T-helper 1 cell treated with Interleukin-12 subunit alpha and Interleukin-12 subunit beta and Interleukin-4 antibody, amounts not matched to agents 30 ng/mL and 1 ng/mL, for 36 hours (primary cell): ENCODE data around the gene WASHC2A. TPM values are rescaled to one million over a fixed set of nuclear protein-coding genes. Genes with fewer than 3 reads are reported as not detected.
"Not testable (repeated sequence)": the region's sequence is repeated elsewhere in the genome, so short reads cannot be mapped to it uniquely, and the experiment has no call there.

ENCODE experiments used
- intact Hi-C: fragments of 100-400 bp; cut with micrococcal nuclease; formaldehyde crosslinking; loops from one replicate; pipeline ENCODE4 v1.15.1; 2024
- total RNA-seq: library from RNA; stranded (reverse); gene quantifications from 2 replicates; pipeline ENCODE4 v1.2.3, GENCODE V29; 2022

The WASHC2A gene
- total RNA-seq: 36.5 and 44.8 TPM in 2 replicates

DNA sequence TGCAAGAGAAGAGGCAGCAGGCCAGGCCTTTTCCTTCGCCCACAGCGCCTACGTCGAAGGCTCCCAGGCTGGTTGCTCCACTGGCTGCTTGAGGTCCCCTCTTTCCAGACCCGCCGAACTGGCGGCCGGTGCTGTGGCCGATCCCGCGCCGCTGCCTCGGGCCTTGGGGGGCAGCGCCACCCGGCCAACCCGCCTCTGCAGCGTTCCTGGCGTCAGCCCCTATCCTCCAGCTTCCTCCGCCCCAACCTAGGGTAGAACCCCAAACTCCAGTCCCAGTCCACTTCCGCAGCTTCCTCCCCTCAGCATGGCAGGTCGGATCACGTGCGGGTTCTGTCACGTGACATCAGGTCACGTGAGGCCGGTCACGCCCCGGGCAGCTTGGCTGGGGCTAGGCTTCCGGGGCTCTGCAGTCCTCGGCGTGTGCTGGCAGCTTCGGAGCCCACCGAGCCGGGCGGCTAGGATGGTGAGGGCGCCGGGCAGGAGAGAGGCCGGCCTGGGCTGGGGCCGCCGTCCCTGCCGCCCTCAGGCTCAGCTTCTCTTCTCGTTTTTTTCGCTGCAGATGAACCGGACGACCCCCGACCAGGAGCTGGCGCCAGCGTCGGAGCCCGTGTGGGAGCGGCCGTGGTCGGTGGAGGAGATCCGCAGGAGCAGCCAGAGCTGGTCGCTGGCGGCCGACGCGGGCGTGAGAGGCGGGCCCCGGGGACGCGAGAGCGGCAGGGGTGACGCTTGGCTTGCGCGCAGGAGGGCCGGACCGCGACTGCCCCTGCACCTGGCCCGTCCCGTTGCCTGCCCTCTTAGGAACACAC lies at the start of gene WASHC2A:
TSS of gene WASHC2A (plus strand) at position 409 of the 806 bp plus-strand sequence. CDS start at position 461, 52 bp downstream.
- intact Hi-C loops: loop anchor here (2.0 to 5.0 kb wide), 3 partner anchors 475 to 555 kb away; partner anchors contain the start of genes ERCC6 and SGMS1

DNA sequence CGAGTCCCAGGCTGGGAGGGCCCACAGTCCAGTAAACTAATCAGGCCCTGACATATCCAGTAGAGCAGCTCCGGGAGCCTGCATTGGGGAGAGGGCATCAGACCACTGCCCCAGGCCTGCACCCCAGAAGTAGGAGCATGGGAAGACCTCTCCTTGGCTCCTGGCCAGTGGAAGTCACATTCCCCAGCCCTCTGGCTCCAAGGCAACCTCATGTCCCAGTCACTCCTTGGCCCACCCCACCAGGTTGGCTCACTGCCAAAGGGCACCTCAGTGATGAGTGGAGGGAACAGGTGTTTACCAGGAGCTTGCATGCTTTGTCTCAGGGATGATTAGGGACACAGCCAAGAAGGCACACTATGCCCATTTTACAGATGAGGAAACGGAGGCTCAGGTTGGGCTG lies 48.5 kb upstream of the WASHC2A start:
- intact Hi-C loops: not testable (repeated sequence)

- intact Hi-C loops: not testable (repeated sequence)
Observed at GRCh38 chr10:50020451-50021024, 47.2 kb upstream of the WASHC2A start.

DNA sequence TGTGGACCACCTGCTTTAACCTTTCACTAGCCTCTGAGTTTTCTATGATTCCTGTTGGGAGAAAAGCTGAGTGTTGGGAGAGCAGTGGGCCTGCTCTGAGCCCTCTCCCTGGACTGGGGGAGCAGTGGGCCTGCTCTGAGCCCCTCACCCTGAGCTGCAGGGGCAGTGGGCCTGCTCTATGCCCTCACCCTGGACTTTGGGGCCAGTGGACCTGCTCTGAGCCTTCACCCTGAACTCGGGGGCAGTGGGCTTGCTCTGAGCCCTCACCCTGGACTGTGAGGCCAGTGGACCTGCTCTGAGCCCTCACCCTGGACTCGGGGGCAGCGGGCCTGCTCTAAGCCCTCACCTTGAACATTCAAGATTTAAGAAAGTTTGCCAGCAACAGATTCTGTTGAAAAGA lies 46.1 kb upstream of the WASHC2A start:
- intact Hi-C loops: no loop called here

DNA sequence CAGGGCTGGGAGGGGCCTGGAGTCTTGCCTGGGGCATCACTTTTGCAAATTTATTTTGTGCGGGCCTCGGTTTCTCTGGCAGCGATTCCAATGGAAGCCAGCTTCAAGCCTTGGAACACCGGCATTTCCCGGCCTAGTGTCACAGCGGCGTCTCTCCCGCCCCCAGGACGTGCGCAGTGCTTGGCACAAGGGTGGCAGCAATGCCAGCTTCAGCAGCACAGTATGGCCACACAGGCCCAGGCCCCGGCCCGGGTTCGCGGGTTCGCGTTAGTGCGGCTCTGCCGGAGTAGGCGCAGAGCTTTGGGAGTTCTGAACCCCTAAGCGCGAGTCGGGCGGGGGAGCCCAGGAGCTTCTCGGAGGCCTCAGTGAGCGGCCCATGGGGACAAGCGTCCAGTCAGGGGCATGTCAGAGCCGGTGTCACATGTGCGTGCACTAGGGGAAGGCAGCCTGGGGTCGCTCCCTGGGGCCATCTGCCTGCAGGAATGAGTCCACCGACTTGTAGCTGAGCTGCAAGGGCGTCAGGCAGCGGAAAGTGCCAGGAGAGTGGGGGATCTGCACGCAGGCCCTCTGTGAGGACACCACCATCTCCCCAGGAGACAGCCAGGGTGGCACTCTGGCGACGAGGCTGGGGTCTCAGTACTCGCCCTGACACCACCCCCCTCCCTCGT lies 42.9 kb upstream of the WASHC2A start:
- intact Hi-C loops: not testable (repeated sequence)

GRCh38 chr10:50025627-50026026 lies 42.1 kb upstream of the WASHC2A start:
- intact Hi-C loops: no loop called here

DNA sequence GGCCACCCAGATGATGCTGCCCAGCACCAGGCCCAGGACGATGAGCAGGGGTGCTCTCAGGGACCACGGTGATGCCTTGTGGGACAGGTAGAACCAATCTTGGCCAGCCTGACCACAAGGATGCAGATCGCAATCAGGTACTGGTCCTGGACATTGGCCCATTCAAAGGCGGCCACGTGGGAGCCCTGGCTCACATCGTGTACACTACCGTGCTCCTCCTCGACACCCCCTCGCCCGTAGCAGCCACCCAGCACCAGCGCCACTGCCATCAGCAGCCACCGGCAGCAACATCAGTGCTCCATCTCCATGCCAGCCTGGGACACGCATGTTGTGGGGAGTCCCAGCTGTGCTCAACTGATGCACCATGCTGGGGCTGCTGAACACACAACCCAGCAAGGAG lies 40.6 kb upstream of the WASHC2A start:
- intact Hi-C loops: no loop called here

- intact Hi-C loops: no loop called here
Observed at GRCh38 chr10:50033481-50033880, 34.3 kb upstream of the WASHC2A start.

- intact Hi-C loops: not testable (repeated sequence)
Observed at GRCh38 chr10:50035337-50035736, 32.4 kb upstream of the WASHC2A start.

GRCh38 chr10:50044941-50045664 lies 22.7 kb upstream of the WASHC2A start:
- intact Hi-C loops: no loop called here

GRCh38 chr10:50046457-50046856 lies 21.3 kb upstream of the WASHC2A start:
- intact Hi-C loops: not testable (repeated sequence)

DNA sequence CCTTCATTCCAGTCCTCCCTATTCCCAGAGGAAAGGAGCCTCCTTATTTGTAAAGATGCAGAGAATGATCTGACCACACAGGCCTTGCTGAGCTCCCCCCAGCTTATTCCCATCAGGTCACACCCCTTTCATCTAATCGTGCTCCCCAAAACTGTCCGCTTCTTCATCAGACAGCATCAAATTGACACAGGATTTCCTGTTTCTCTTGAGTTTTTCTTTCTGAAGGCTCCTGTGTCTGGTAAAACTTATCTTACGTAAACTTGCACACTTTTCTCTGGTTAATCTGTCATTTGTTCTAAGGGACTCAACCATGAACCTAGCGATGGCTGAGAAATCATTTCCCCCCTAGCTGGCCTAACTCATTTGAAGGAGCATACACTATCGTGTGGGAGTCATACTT lies 20.2 kb upstream of the WASHC2A start:
- intact Hi-C loops: not testable (repeated sequence)

- intact Hi-C loops: not testable (repeated sequence)
Observed at GRCh38 chr10:50051995-50052660, 15.6 kb upstream of the WASHC2A start.

DNA sequence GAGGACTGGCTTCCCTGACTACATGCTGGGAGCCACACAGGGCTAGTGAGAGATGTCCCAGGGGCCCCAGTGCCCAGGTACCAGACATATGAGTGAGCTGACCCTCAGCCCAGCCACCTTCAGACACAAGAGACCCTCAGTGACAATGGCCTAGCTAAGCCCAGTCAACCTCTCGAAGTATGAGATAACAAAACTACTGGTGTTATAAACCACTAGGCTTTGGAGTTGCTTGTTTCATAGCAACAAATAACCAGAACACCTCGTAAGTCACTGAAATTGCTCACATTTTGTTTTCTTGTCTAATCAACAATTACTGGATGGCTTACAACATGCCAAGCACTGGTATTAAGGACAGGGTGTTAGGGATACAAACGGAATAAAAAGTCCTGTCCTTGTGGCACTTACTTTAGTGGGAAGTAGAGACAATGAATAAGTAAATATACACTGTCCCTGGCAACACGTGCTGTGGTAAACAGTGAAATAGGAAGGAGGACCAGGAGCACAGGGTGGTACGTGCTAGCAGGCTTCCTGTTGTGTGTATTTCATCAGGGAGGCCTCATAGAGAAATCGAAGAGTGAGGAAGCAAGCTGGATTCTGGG lies 14.9 kb upstream of the WASHC2A start:
- intact Hi-C loops: not testable (repeated sequence)

DNA sequence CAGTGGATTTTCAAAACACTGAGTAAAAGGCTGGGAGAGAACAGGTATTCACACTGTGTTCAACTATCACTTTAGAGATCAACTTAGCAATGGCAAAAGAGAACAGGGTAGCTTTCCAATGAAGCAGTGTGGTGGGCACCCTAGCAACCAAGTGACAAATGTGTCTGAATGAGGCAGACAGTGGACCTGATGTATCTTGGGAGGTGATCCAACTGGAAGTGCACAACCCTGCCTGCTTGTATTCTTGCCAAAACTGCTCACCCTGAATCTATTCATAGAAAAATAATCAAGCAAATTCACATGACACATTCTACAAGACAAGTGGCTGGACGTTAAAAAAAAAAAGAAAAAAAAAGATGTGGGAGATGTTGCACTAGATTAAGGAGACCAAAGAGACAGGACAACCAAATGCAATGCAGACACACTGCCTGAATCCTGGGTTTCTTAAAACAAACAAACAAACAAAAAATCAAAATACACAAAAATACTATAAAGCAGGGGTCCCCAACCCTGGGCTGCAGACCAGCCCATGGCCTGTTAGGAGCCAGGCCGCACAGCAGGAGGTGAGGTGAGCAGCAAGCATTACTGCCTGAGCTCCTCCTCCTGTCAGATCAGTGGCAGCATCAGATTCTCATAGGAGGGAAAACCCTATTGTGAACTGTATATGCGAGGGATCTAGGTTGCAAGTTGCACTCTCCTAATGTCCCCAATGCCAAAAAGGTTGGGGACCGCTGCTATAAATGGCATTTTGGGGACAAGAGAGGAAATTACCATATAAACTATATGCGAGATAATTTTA lies 12.1 kb upstream of the WASHC2A start:
- intact Hi-C loops: not testable (repeated sequence)

GRCh38 chr10:50056654-50057053 lies 11.1 kb upstream of the WASHC2A start:
- intact Hi-C loops: not testable (repeated sequence)

DNA sequence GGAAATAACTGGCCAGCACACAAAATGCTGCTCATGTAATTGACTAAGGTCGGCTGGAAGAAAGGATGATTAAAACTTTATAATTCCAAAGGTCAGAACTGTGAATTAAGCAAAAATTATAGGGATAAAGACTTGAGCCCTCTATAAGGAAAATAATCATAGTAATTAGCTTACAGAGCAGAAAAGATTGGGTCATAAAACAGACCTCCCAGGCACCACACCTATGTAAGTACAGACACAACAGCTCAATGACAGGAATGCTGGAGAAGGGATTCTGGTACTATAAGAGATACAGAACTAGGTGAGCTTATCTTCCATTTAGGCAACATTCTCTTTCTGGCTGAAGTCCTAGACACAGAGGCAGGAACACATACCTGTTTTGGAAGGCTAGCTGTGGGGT lies 9.0 kb upstream of the WASHC2A start:
- intact Hi-C loops: not testable (repeated sequence)

- intact Hi-C loops: not testable (repeated sequence)
Observed at GRCh38 chr10:50059946-50060345, 7.8 kb upstream of the WASHC2A start.

GRCh38 chr10:50061548-50061947 lies 6.2 kb upstream of the WASHC2A start:
- intact Hi-C loops: not testable (repeated sequence)

DNA sequence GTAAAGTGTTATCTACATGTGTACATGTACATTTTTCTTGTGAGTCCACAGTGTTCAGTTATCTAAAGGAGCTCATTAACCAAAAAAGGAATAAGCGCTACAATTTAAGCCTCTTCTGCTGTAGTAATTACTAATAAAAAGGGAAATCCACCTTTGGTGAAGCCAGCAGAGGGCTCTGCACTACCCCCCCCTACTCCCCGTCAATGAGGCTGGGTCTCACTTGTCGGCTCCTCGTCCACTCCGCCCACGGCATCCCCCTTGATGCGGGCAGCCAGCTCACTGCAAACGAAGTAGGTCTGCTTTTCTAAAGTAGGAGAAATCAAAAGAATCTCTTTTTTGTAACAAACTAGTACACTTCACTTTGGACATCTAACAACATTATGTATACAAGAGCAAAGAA lies 4.7 kb upstream of the WASHC2A start:
- intact Hi-C loops: no loop called here
